NCI-H226 (cell line): Measurements from ENCODE around the gene PLSCR2.
A peak's percentile ranks its signal among the peaks of the same experiment; 100 is the strongest.
"Not testable (repeated sequence)": the region's sequence is repeated elsewhere in the genome, so short reads cannot be mapped to it uniquely, and the experiment has no call there.

Experiments used
- DNase-seq: peaks from one replicate; pipeline ENCODE4 v3.0.0-alpha.2; 2015

PLSCR2 gene

GRCh38 chr3:146476094-146476740 is 6.9 kb upstream of the PLSCR2 start:
- no peak for DNase-seq

- DNase-seq, result not testable (repeated sequence)
Observed at GRCh38 chr3:146474976-146475375, 5.6 kb upstream of the PLSCR2 start.

DNA sequence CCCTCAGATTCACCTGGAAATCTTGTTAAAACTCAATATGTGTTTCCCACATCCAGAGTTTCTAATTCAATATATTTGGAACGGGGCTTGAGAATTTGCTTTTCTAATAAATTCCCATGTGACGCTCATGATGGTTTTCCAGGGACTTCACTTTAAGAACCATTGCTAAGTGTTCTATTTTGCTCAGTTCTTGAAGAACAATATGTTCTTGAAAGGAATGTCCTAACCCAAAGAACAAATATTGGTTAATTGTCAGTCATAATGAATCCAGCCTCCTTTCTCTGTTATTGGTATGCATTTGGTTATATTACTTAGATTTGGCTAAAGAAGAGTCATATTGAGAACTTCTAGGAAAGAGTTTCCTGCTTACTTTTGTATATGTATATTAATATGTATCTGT is 4.4 kb upstream of the PLSCR2 start:
- DNase-seq, result no peak

DNA sequence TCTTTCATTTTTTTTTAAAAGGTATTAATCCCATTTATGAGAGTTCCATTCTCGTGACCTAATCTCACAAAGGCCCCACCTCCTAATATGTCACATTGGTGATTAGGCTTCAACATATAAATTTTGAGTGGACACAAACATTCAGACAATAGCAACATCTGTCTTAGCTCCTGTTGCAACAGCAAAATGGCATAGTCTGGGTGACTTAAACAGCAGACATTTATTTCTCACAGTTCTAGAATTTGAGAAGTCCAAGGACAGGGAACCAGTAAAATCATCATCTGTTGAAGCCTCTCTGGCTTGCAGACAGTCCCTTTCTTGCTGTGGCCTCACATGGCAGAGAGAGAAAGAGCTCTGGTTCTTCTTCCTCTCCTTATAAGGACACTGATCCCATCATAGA is 3.2 kb upstream of the PLSCR2 start:
- DNase-seq, result no peak

DNA sequence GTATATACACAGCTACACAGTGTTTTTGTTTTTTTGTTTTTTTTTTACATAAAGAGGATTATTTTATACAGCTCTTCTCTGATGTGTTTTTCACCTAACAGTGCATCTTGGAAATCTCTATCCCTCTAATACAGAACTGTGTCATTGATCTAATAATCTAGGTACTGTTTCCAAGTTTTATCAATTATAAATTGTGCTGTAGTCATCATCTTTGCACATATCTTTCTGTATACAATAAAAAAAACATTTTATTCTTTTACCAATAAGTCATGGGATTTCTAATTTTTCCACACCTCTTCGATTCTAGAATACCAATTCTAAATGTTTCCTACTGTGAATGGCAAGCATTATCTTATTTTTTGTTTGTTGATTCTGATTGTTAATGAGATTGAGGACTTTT is 1.7 kb upstream of the PLSCR2 start:
- no peak for DNase-seq

DNA sequence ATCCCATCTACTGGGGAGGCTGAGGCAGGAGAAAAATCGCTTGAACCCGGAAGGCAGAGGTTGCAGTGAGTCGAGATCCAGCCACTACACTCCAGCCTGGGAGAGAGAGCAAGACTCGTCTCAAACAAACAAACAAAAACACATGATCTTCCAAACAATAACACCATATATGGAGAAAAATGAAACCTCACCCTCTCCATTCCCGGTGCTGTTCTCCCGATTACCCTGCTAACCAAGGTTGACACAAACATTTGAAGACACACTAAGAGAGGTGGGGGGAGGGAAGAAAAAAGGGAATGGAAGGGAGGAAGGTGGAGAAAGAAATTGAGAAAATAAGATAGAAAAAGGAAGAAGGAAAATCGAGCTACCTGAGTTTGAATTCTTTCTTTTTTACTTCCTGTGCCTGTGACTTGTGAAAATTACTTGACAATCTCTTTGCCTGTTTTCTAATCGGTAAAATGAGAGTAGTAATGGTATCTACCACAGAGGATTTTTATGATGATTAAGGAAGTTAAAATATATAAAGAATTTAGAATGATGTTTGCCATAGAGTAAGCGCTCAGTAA is 1.1 kb upstream of the PLSCR2 start:
- DNase-seq, result no peak

GRCh38 chr3:146468671-146469149 is 651 bp downstream of the PLSCR2 start:
- DNase-seq, result no peak

DNA sequence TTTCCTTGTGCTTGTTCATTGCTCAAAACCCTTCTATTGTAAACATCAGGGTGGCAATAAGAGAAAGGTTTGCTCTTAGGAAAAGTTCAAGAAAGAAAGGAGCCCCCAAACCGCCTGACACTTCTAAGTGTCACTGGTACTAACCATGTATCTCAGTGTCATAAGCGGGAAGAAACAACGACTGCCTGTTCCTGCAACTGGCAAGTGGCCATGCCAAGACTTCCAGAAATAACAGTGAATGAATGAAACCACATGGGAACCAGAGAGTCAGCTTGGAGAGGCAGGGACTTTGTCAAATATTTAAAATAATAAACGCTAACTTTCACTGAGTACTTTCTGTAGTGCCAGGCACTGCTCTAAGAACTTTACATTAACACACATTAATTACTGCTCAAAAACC is 1.1 kb downstream of the PLSCR2 start:
- DNase-seq, result no peak

- no peak for DNase-seq
Observed at GRCh38 chr3:146466604-146467003, 2.8 kb downstream of the PLSCR2 start.

GRCh38 chr3:146465693-146466465 is 3.5 kb downstream of the PLSCR2 start:
- no peak for DNase-seq

DNA sequence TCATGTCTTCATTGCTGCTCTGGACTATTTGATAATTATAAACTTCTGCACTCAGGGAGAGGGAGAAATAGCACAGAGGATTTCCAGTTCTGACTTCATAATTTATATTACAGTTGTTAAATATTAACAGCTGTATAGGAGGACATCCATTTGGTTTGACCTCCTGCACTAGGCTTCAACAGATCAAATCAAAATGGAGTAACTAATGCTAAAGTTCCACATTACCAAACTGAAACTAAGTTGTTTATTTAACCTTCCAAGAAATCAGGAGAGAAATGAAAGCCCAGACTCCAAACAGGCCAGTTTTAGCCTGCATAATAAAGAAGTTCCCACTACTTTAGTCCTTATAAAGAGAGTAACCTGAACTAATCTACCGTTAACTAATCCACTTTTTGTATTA is 4.6 kb downstream of the PLSCR2 start:
- no peak for DNase-seq

DNA sequence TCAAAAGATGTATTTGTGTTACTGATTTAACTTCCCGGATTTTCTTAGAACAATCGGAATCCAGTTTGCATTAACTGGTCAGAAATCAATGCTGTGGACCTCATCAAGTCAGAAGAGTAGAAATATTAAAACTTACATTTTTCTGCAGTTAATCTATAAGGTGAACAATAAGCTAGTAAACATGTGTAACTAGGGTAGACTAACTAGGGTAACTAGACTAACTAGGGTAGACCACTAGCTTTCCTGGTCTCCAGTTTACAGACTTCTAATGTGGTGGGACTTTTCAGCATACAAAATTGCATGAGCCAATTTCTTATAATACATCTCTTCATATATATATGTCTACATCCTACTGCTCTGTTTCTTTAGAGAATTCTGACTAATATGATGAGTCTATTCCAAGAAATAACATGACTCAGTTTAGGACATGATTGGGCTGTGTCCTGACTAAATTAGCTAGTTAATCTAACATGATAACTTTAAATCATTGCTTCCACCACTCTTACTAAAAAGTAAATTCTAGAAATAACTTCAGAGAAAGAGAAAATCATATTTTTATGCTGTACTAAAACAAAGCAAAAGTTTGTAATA is 5.3 kb downstream of the PLSCR2 start:
- DNase-seq, result peak; percentile 16

GRCh38 chr3:146454796-146455195 is 14.6 kb downstream of the PLSCR2 start:
- DNase-seq, result peak; percentile 13

GRCh38 chr3:146449613-146450012 is 19.7 kb downstream of the PLSCR2 start:
- DNase-seq, result no peak

DNA sequence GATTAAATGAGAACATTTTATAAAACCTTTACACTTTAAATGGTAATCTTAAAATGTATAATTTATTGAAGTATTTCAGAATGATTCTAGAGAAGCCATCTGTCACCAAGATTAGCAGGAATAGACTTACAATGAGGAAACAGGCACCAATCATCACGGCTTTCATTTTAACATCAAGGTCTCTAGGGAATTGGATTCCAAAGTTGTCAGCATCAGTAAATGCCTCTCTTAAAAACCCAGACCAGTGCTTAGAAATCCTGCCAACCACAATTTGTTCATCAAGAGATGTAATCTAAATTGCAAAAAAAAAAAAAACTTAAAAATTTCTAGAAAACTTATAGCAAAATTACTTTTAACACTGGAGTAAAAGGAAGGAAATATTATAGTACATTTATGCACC is 20.3 kb downstream of the PLSCR2 start:
- no peak for DNase-seq

DNA sequence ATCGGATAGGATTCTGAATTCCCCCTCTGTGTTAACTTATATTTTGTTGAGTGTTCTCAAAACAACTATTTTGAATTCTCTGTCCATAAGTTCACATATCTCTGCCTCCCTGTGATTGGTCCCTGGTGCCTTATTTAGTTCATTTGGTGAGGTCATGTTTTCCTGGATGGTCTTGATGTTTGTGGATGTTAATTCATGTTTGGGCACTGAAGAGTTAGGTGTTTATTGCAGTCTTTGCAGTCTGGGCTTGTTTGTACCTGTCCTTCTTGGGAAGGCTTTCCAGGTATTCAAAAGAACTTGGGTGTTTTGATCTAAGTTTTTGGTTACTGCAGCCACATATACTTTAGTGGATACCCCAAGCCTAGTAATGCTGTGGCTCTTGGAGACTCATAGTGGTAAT is 23.3 kb downstream of the PLSCR2 start:
- DNase-seq, result no peak

DNA sequence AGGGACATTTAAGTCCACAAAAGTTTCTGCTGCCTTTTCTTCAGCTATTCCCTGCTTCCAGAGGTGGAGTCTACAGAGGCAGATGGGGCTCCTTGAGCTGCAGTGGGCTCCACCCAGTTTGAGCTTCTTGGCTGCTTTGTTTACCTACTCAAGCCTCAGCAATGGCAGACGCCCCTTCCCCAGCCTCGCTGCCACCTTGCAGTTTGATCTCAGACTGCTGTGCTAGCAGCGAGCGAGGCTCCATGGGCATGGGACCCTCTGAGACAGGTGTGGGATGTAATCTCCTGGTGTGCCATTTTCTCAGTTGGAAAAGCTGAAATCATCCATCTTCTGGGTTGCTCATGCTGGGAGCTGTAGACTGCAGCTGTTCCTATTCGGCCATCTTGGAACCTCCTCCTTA is 29.1 kb downstream of the PLSCR2 start:
- not testable (repeated sequence) for DNase-seq

DNA sequence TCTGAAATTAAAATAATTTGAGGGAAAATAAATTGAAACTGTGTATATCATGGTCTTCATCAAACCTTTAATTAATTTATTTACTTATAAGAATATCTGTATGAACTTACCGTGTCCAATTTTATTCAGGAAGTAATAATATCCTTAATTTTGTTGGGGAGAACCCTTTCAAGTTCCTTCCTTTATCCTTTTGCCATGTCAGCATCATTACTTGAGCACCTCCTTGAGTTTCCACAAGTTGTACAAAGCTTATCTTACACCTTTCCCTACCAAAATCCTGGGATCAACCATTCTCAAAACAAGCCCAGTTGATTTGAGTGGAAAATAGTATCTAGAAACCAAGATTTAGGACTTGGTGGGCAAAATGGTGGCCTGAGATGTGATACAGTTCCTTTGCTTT is 37.3 kb downstream of the PLSCR2 start:
- DNase-seq, result no peak

DNA sequence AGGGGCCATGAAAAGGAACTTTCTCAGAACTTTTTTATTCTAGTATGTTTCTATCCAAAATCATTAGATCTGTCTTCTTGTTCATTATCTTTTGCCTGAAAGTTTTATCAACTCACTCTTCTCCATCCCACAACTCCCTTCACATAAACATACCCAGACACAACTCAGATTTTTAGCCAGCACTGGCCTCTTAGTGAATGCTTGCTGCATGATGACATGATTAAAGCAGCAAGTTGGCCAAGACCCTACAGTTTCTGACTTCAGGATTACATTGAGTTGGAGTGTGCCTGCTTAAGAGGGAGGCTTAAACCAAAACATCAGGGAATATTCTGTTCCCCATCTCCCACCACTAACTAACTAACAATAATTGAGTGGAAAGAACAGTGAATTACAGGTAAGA is 38.1 kb downstream of the PLSCR2 start:
- peak; percentile 29 for DNase-seq

- DNase-seq, result no peak
Observed at GRCh38 chr3:146425341-146425740, 44.0 kb downstream of the PLSCR2 start.

DNA sequence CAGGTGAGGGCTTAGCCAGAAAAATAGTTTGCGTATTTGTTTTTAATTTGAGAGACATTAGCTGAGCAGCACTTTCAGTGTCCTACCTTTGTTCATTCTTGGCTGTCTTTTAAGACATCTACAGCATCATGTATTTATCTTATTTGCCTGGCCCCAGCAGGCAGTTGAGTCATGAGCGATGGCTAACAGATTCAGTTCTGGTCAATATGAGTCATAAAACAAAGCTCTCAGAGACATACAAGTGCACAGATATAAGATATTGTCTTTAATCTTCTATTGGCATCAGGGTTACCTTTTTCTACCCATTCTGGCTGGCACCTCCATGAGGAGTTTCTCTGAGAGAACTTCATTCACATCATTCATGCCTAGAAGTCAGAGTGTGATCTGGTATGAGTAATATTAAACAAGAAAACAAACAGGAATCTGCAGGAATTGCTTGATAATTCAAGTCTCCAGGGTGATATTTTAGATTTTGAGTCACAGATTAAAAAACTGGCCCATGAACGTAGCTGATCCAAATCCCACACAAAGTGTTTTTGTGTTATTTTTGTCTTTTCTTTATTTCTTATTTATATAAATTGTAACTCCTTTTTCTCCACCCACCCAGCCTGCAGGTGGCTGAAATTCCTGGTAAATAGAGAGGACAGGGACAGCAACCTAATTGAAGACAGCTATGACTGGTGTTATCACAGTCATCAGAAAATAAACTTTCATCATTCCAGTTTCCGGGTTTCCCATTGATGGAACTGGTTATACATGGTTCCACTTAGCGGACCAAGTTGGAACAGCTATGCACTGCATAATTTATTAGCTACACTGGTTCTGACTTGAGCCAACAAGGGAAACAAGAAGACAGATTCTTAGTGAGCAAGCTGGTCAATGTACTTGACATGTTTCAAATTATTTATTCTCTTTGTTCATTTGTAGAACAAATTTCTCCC is 47.3 kb downstream of the PLSCR2 start:
- DNase-seq, result peak; percentile 55

DNA sequence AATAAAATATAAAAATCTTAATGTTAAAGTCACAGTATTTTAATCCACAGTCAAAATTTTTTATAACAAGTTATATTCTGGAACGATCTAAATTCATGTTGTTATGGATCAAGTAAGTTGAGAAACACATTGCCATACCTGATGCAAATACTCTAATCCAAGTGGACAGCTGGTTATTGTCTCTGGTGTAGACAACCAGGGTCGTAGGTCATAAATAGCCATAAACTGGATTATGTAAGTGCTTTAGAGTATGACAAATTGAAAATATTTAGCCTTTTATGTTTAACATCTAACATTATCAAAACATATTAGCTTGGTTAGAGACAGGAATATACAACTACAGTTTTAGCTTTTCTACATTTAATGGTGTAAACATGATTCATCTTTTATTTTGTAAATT is 53.0 kb downstream of the PLSCR2 start:
- DNase-seq, result no peak

GRCh38 chr3:146414010-146414409 is 55.4 kb downstream of the PLSCR2 start:
- peak; percentile 77 for DNase-seq
